Esophagus mucosa (tissue), 1 donor: ENCODE measurements around the gene PPP2R1B. TPM values are rescaled to one million over a fixed set of nuclear protein-coding genes. Genes with fewer than 3 reads are reported as not detected.

ENCODE experiments used
- ATAC-seq: fragments of 200-7000 bp; cut with Tn5 transposase; one replicate; pipeline ENCODE4 v1.9.1; 2020
- total RNA-seq: library from RNA; stranded (reverse); gene quantifications from one replicate; pipeline ENCODE4 v1.2.4, GENCODE V29; 2023
- donor health status: DM: yes; HTN: yes; CAD: no.

The PPP2R1B gene
- total RNA-seq, 1 donor from 2014 or later: 28.7 TPM

- ATAC-seq: no peak
These were observed 75.0 kb downstream of the PPP2R1B start for GRCh38 chr11:111691176-111691575.

- no peak for ATAC-seq
These were observed 78.2 kb downstream of the PPP2R1B start for GRCh38 chr11:111688013-111688412.

- ATAC-seq: no peak
These were observed 81.9 kb downstream of the PPP2R1B start for GRCh38 chr11:111684251-111684650.

- no peak for ATAC-seq
These were observed 82.4 kb downstream of the PPP2R1B start for GRCh38 chr11:111683806-111684205.

- ATAC-seq: no peak
These were observed 85.6 kb downstream of the PPP2R1B start for GRCh38 chr11:111680486-111681175.

Other genes with a start within 250 kb of the PPP2R1B start
- 1.9 TPM for gene LAYN, start 225.7 kb downstream of the PPP2R1B start, total RNA-seq
- gene SIK2, start 163.9 kb downstream of the PPP2R1B start, total RNA-seq: 6.8 TPM
- 20.7 TPM for gene ALG9, start 105.2 kb upstream of the PPP2R1B start, total RNA-seq
- 1.8 TPM for gene FDXACB1, start 112.8 kb upstream of the PPP2R1B start, total RNA-seq
- gene CFAP68, start 113.2 kb upstream of the PPP2R1B start, total RNA-seq: 22.5 TPM
- gene CRYAB, start 145.4 kb upstream of the PPP2R1B start, total RNA-seq: 19.6 TPM
- gene HSPB2, start 146.3 kb upstream of the PPP2R1B start, total RNA-seq: 0.32 TPM
- gene C11orf52, start 152.5 kb upstream of the PPP2R1B start, total RNA-seq: 3.5 TPM
- gene DIXDC1, start 171.0 kb upstream of the PPP2R1B start, total RNA-seq: 3.3 TPM